GM12878 (cell line): Measurements from ENCODE around the gene ATF4. TPM values are rescaled to one million over a fixed set of nuclear protein-coding genes. Genes with fewer than 3 reads are reported as not detected.

ENCODE experiments used
- ATAC-seq: fragments of 200-7000 bp; cut with Tn5 transposase; 3 replicates; pipeline ENCODE4 v1.9.1; 2020; ENCODE audit warnings: mild to moderate bottlenecking, moderate library complexity
- BruUV-seq: library from RNA; stranded (reverse); fragments of 400-500 nt; replicated peaks from 2 replicates; lab custom pipeline; 2021; lab: Mats Ljungman, UMichigan
- CTCF ChIA-PET: fragments of 300-600 bp; sonication (Branson Sonifier 250); formaldehyde crosslinking; extraction: SDS; loops from one replicate; lab custom pipeline; 2021; ENCODE audit warnings: inconsistent platforms; lab: Yijun Ruan, JAX
- POLR2A ChIA-PET: fragments of 350-600 bp; formaldehyde crosslinking; extraction: SDS; loops from one replicate; lab custom pipeline; 2021; ENCODE audit warnings: inconsistent platforms; lab: Charles Lee
- RAD21 ChIA-PET: fragments of 300-600 bp; sonication (Branson Sonifier 250); formaldehyde crosslinking; loops from one replicate; lab custom pipeline; 2023; ENCODE audit warnings: antibody characterized with exemption; ENCODE audit not compliant: unreplicated experiment; lab: Charles Lee
- SMC1A ChIA-PET: fragments of 300-600 bp; sonication (Branson Sonifier 250); formaldehyde crosslinking; loops from one replicate; lab custom pipeline; 2023; ENCODE audit not compliant: unreplicated experiment, uncharacterized antibody; lab: Charles Lee
- DNase-seq: peaks from one replicate; pipeline ENCODE4 v3.0.0-alpha.2; 2011; ENCODE audit warnings: low read depth, low spot score
- FAIRE-seq: peaks from 3 replicates; lab custom pipeline; 2011; peaks lifted over from hg19 to GRCh38; lab: Jason Lieb, UNC
- H2AFZ ChIP-seq: 2 replicates; pipeline ENCODE4 v1.6.0; 2011; ENCODE audit warnings: low read depth, low read length, control low read depth; ENCODE audit not compliant: control insufficient read depth
- H3K27ac ChIP-seq: 2 replicates; pipeline ENCODE4 v1.5.1; 2011; ENCODE audit warnings: control low read depth; ENCODE audit not compliant: control insufficient read depth, insufficient read depth
- H3K27me3 ChIP-seq, 2 experiments: replicated peaks in 1 of 2; 2 replicates each; pipeline versions ENCODE4 v1.6.0 to v1.6.1; 2011; ENCODE audit warnings: low read length in 1 of 2; ENCODE audit not compliant: control insufficient read depth in 2 of 2, insufficient read depth in 2 of 2
- H3K36me3 ChIP-seq, 2 experiments: 2 replicates each; pipeline ENCODE4 v1.5.1; 2011; ENCODE audit warnings: low read length in 1 of 2; ENCODE audit not compliant: control insufficient read depth in 2 of 2, insufficient read depth in 2 of 2
- H3K4me1 ChIP-seq: 2 replicates; pipeline ENCODE4 v1.6.1; 2011; ENCODE audit warnings: mild to moderate bottlenecking, low read length, moderate library complexity, mixed read lengths; ENCODE audit not compliant: control insufficient read depth, insufficient read depth
- H3K4me2 ChIP-seq: 2 replicates; pipeline ENCODE4 v1.6.0; 2011; ENCODE audit warnings: control low read depth; ENCODE audit not compliant: control insufficient read depth, insufficient read depth
- H3K4me3 ChIP-seq: fragments of 200-600 bp; sonication (generic); 2 replicates; pipeline ENCODE4 v1.5.1; 2016
- H3K79me2 ChIP-seq: 2 replicates; pipeline ENCODE4 v1.6.0; 2011; ENCODE audit warnings: low read length; ENCODE audit not compliant: control insufficient read depth, insufficient read depth
- H3K9ac ChIP-seq: 2 replicates; pipeline ENCODE4 v1.8.0; 2011; ENCODE audit warnings: low read length, control low read depth, mixed read lengths; ENCODE audit not compliant: control insufficient read depth, insufficient read depth
- H3K9me3 ChIP-seq: replicated peaks from 3 replicates; pipeline ENCODE4 v1.5.1; 2011; ENCODE audit warnings: mild to moderate bottlenecking, low read length; ENCODE audit not compliant: control insufficient read depth, insufficient read depth
- H4K20me1 ChIP-seq: 2 replicates; pipeline ENCODE4 v1.6.0; 2011; ENCODE audit not compliant: control insufficient read depth, insufficient read depth
- EP300 ChIP-seq, 2 experiments: fragments of 150-350 bp in 1 of 2; IDR thresholded peaks; 2 replicates each; pipeline ENCODE4 v1.6.1; 2011 to 2012; ENCODE audit warnings: low read depth in 2 of 2, low read length in 2 of 2, borderline replicate concordance in 1 of 2, improper control_type of control experiment in 1 of 2, inconsistent platforms in 1 of 2; ENCODE audit not compliant: control insufficient read depth in 1 of 2
- IRF5 ChIP-seq: fragments of 450-650 bp; IDR thresholded peaks from 2 replicates; pipeline ENCODE4 v1.6.1; 2017; ENCODE audit warnings: borderline replicate concordance
- JUNB ChIP-seq: IDR thresholded peaks from 2 replicates; pipeline ENCODE4 v1.6.1; 2016; ENCODE audit warnings: antibody characterized with exemption, mild to moderate bottlenecking
- KLF5 ChIP-seq: fragments of 450-650 bp; IDR thresholded peaks from 2 replicates; pipeline ENCODE4 v1.6.1; 2014; ENCODE audit warnings: mild to moderate bottlenecking; ENCODE audit not compliant: partially characterized antibody
- MAX ChIP-seq: IDR thresholded peaks from 2 replicates; pipeline ENCODE4 v1.6.1; 2012; ENCODE audit warnings: low read depth, low read length, improper control_type of control experiment
- NFIC ChIP-seq: IDR thresholded peaks from 2 replicates; pipeline ENCODE4 v1.6.1; 2012; ENCODE audit warnings: low read depth, mild to moderate bottlenecking, inconsistent platforms, low read length, moderate library complexity
- NFYB ChIP-seq: IDR thresholded peaks from 2 replicates; pipeline ENCODE4 v1.6.1; 2011; ENCODE audit warnings: low read depth, mild to moderate bottlenecking, low read length, improper control_type of control experiment, moderate library complexity; ENCODE audit not compliant: insufficient read depth
- RELB ChIP-seq: fragments of 450-650 bp; IDR thresholded peaks from 2 replicates; pipeline ENCODE4 v1.6.1; 2017; ENCODE audit warnings: low read depth, mild to moderate bottlenecking, moderate library complexity
- STAT1 ChIP-seq: fragments of 450-650 bp; conservative IDR thresholded peaks from 2 replicates; pipeline ENCODE4 v1.6.1; 2014; ENCODE audit warnings: antibody characterized with exemption, mild to moderate bottlenecking
- ZNF24 ChIP-seq: fragments of 450-650 bp; IDR thresholded peaks from 2 replicates; pipeline ENCODE4 v1.6.1; 2017; ENCODE audit warnings: antibody characterized with exemption, mild to moderate bottlenecking
- WGBS: methylation state at CpG from one replicate; pipeline ENCODE4 v1.1.6; 2016; ENCODE audit warnings: low lambda C conversion rate; ENCODE audit not compliant: insufficient replicate concordance, insufficient coverage; ENCODE audit errors: missing lambda C conversion rate; 5-methylcytosine and 5-hydroxymethylcytosine counted together
- in situ Hi-C: fragments of 300-500 bp; cut with MboI; formaldehyde crosslinking; loops from 9 replicates; pipeline ENCODE4 v1.14.3; 2018; ENCODE audit warnings: mixed read lengths
- intact Hi-C: fragments of 100-400 bp; cut with micrococcal nuclease; formaldehyde crosslinking; loops from one replicate; pipeline ENCODE4 v1.14.2; 2022; ENCODE audit not compliant: unreplicated experiment
- polyA plus RNA-seq, 11 experiments: library from polyadenylated mRNA; depleted of rRNA in 4 of 11; unstranded in 6 of 11; stranded (reverse) in 5 of 11; fragments of >200 nt; fragmentation: Nextera tagmentation in 4 of 11; fragmentation: Illumina TruSeq in 1 of 11; extraction: Ambion mirVana in 4 of 11; extraction: Trizol in 1 of 11; gene quantifications; 1 replicate in 1 of 11; 2 replicates in 10 of 11; pipeline versions ENCODE4 v1.2.1 to v1.2.3, GENCODE V29; 2011 to 2016; ENCODE audit warnings: inconsistent platforms in 2 of 11, missing spikeins in 2 of 11, low read depth in 1 of 11
- total RNA-seq, 4 experiments: library from RNA; depleted of rRNA in 3 of 4; stranded (reverse); fragments of >200 nt in 3 of 4; fragmentation: Illumina TruSeq in 1 of 4; extraction: Trizol in 1 of 4; gene quantifications; 2 replicates each; pipeline versions ENCODE4 v1.2.1 to v1.2.3, GENCODE V29; 2013 to 2021
- TF ChIP-seq, protein P1 (sequence below), 3 experiments: IDR thresholded peaks in 2 of 3; conservative IDR thresholded peaks in 1 of 3; 2 replicates each; pipeline ENCODE4 v1.5.1; 2011; ENCODE audit warnings: low read depth in 3 of 3, low read length in 3 of 3, mild to moderate bottlenecking in 3 of 3, control low read depth in 2 of 3, moderate library complexity in 2 of 3, inconsistent platforms in 1 of 3, mixed read lengths in 1 of 3; ENCODE audit not compliant: control insufficient read depth in 2 of 3, insufficient read depth in 1 of 3; ENCODE audit errors: extremely low read depth in 1 of 3
- TF ChIP-seq, protein P2 (sequence below): fragments of 450-650 bp; formaldehyde crosslinking; IDR thresholded peaks from 2 replicates; pipeline ENCODE4 v1.4.0; 2020; ENCODE audit warnings: mild to moderate bottlenecking, moderate library complexity

The ATF4 gene
- total and polyA plus RNA-seq, 10 of the 15 experiments (the other 5 are each of a cell fraction or from before 2014, with no cell fraction given), result 88.3 to 605 (median 320) TPM

DNA sequence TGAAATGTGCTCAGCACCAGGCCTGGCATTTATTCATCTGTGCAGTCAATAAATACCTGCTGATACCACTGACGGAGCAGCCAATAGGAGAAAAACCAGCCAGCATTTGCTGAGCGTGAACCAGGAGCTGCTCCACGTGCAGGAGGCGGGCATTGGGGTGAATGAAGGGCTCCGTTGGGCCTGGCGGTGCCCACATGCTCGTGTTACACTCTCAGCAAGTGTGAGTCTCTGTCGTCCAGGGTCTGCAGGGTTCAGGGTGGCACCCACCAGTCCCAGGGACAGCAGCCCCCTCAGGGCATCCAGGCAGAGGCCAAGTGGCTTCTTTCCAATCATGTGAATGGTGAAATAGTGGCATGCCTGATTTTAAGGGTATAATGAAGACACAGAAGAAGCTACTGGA lies 16.3 kb downstream of the ATF4 start:
- Histone ChIP-seq H4K20me1 (no peaks in the 10 kb centered on the region), H3K4me1 (no peaks in the 10 kb centered on the region), H3K9ac (no peak overlapping the region), H3K4me2 (no peak overlapping the region), H3K4me3 (no peak overlapping the region), H3K27me3 (no peaks in the 10 kb centered on the region), H3K79me2 (peaks cover 9% of the 10 kb centered on the region), H3K27ac (no peak overlapping the region), H3K36me3 (no peaks in the 10 kb centered on the region), H2AFZ (no peak overlapping the region), H3K9me3 (no peaks in the 10 kb centered on the region)
- CTCF ChIA-PET, result interaction anchor here (1.2 to 17.8 kb wide), 5 partner anchors 40 to 500 kb away, joined by 3 to 372 read pairs (median 25); partner anchors contain the start of gene MIEF1
- FAIRE-seq (no peak), ATAC-seq (no peak), DNase-seq (no peak)
- BruUV-seq, result no TSS peak
- intact Hi-C loops (loop anchor here (5.0 kb wide), 1 partner anchor 486 kb away; no protein-coding TSS in a partner anchor), in situ Hi-C loops (loop anchor here (5.0 kb wide), 1 partner anchor 811 kb away; the partner anchor contains the start of gene ADSL)
- RAD21 ChIA-PET, result interaction anchor here (5.5 kb wide), 1 partner anchor 488 kb away, joined by 48 read pairs; no protein-coding TSS in a partner anchor
- SMC1A ChIA-PET, result interaction anchor here (1.1 to 6.2 kb wide), 3 partner anchors 488 to 811 kb away, joined by 3 to 31 read pairs (median 3); no protein-coding TSS in a partner anchor
- POLR2A ChIA-PET, result interaction anchor here (0.7 kb wide), 1 partner anchor 746 kb away, joined by 3 read pairs; no protein-coding TSS in a partner anchor
- WGBS, result 14% methylated on average over 8 of the region's 8 CpGs
- no peak for TF ChIP-seq JUNB
- no peak for TF ChIP-seq MAX
- TF ChIP-seq KLF5, result no peak
- TF ChIP-seq, protein P1, sequence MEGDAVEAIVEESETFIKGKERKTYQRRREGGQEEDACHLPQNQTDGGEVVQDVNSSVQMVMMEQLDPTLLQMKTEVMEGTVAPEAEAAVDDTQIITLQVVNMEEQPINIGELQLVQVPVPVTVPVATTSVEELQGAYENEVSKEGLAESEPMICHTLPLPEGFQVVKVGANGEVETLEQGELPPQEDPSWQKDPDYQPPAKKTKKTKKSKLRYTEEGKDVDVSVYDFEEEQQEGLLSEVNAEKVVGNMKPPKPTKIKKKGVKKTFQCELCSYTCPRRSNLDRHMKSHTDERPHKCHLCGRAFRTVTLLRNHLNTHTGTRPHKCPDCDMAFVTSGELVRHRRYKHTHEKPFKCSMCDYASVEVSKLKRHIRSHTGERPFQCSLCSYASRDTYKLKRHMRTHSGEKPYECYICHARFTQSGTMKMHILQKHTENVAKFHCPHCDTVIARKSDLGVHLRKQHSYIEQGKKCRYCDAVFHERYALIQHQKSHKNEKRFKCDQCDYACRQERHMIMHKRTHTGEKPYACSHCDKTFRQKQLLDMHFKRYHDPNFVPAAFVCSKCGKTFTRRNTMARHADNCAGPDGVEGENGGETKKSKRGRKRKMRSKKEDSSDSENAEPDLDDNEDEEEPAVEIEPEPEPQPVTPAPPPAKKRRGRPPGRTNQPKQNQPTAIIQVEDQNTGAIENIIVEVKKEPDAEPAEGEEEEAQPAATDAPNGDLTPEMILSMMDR (IDR thresholded peaks at IDR 0.05 in 2 of 3, conservative IDR thresholded peaks at IDR 0.05 in 1 of 3; ENCODE audit: control insufficient read depth in 2 of 3, extremely low read depth in 1 of 3, insufficient read depth in 1 of 3, low read depth in 3 of 3, low read length in 3 of 3), result no peak
- no peak for TF ChIP-seq RELB
- no peak for TF ChIP-seq NFYB
- TF ChIP-seq, protein P2, sequence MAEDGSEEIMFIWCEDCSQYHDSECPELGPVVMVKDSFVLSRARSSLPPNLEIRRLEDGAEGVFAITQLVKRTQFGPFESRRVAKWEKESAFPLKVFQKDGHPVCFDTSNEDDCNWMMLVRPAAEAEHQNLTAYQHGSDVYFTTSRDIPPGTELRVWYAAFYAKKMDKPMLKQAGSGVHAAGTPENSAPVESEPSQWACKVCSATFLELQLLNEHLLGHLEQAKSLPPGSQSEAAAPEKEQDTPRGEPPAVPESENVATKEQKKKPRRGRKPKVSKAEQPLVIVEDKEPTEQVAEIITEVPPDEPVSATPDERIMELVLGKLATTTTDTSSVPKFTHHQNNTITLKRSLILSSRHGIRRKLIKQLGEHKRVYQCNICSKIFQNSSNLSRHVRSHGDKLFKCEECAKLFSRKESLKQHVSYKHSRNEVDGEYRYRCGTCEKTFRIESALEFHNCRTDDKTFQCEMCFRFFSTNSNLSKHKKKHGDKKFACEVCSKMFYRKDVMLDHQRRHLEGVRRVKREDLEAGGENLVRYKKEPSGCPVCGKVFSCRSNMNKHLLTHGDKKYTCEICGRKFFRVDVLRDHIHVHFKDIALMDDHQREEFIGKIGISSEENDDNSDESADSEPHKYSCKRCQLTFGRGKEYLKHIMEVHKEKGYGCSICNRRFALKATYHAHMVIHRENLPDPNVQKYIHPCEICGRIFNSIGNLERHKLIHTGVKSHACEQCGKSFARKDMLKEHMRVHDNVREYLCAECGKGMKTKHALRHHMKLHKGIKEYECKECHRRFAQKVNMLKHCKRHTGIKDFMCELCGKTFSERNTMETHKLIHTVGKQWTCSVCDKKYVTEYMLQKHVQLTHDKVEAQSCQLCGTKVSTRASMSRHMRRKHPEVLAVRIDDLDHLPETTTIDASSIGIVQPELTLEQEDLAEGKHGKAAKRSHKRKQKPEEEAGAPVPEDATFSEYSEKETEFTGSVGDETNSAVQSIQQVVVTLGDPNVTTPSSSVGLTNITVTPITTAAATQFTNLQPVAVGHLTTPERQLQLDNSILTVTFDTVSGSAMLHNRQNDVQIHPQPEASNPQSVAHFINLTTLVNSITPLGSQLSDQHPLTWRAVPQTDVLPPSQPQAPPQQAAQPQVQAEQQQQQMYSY (CRISPR knock-in tag), result no peak
- TF ChIP-seq STAT1, result no peak
- TF ChIP-seq NFIC, result no peak
- no peak for TF ChIP-seq IRF5
- TF ChIP-seq EP300 (IDR thresholded peaks at IDR 0.05; ENCODE audit: borderline replicate concordance in 1 of 2, control insufficient read depth in 1 of 2, low read depth in 2 of 2, low read length in 2 of 2), result no peak
- no peak for TF ChIP-seq ZNF24
